Fibroblast of lung (primary cell): ENCODE measurements around the gene CALY. TPM values are rescaled to one million over a fixed set of nuclear protein-coding genes. Genes with fewer than 3 reads are reported as not detected.

Source experiments
- DNase-seq, 2 donors: peaks; one replicate each; pipeline versions ENCODE4 v3.0.0 to v3.0.0-alpha.2; 2010; ENCODE audit warnings: low read depth in 2 of 2
- H2AFZ ChIP-seq: 2 replicates; pipeline ENCODE4 v1.5.1; 2012; ENCODE audit warnings: low read length, control low read depth, inconsistent platforms
- H3K27ac ChIP-seq: 2 replicates; pipeline ENCODE4 v1.5.1; 2011; ENCODE audit warnings: low read length, control low read depth; ENCODE audit not compliant: insufficient read depth
- H3K27me3 ChIP-seq: 2 replicates; pipeline ENCODE4 v1.5.1; 2011; ENCODE audit warnings: mild to moderate bottlenecking, low read length; ENCODE audit not compliant: control insufficient read depth, insufficient read depth
- H3K36me3 ChIP-seq: 2 replicates; pipeline ENCODE4 v1.5.1; 2011; ENCODE audit warnings: low read length; ENCODE audit not compliant: control insufficient read depth, insufficient read depth
- H3K4me1 ChIP-seq: 2 replicates; pipeline ENCODE4 v1.5.1; 2011; ENCODE audit warnings: low read length; ENCODE audit not compliant: control insufficient read depth, insufficient read depth; ENCODE audit errors: extremely low read depth
- H3K4me2 ChIP-seq: 2 replicates; pipeline ENCODE4 v1.5.1; 2011; ENCODE audit warnings: low read length, control low read depth; ENCODE audit not compliant: insufficient read depth; ENCODE audit errors: extremely low read depth
- H3K4me3 ChIP-seq, 4 experiments: fragments of 200-600 bp in 1 of 4; sonication (generic) in 1 of 4; replicated peaks in 1 of 4; 2 replicates each; pipeline ENCODE4 v1.5.1; 2011 to 2016; ENCODE audit warnings: low read length in 4 of 4, low read depth in 3 of 4, mild to moderate bottlenecking in 3 of 4, control low read depth in 2 of 4, inconsistent platforms in 1 of 4, mixed read lengths in 1 of 4; ENCODE audit not compliant: insufficient read depth in 1 of 4; ENCODE audit errors: control extremely low read depth in 1 of 4
- H3K79me2 ChIP-seq: 2 replicates; pipeline ENCODE4 v1.5.1; 2012; ENCODE audit warnings: mild to moderate bottlenecking, low read length, inconsistent platforms; ENCODE audit not compliant: control insufficient read depth, insufficient read depth
- H3K9ac ChIP-seq: 2 replicates; pipeline ENCODE4 v1.5.1; 2011; ENCODE audit warnings: mild to moderate bottlenecking, low read length, control low read depth; ENCODE audit not compliant: insufficient read depth
- H3K9me3 ChIP-seq: 2 replicates; pipeline ENCODE4 v1.5.1; 2012; ENCODE audit warnings: low read depth, low read length; ENCODE audit not compliant: control insufficient read depth, insufficient read depth
- H4K20me1 ChIP-seq: 2 replicates; pipeline ENCODE4 v1.5.1; 2011; ENCODE audit warnings: low read length; ENCODE audit not compliant: control insufficient read depth, insufficient read depth; ENCODE audit errors: extremely low read depth
- EZH2 ChIP-seq: IDR thresholded peaks from 2 replicates; pipeline ENCODE4 v1.5.1; 2012; ENCODE audit warnings: low read length, control low read depth, mild to moderate bottlenecking; ENCODE audit errors: missing control alignments
- polyA plus RNA-seq, 2 donors: library from polyadenylated mRNA; depleted of rRNA in 1 of 2; stranded (reverse) in 1 of 2; unstranded in 1 of 2; fragments of >200 nt; gene quantifications; 2 replicates each; pipeline ENCODE4 v1.2.1, GENCODE V29; 2011 to 2012; ENCODE audit warnings: missing spikeins in 1 of 2
- total RNA-seq: library from RNA; depleted of rRNA; stranded (reverse); fragments of >200 nt; gene quantifications from 2 replicates; pipeline ENCODE4 v1.2.1, GENCODE V29; 2014
- TF ChIP-seq, protein P1 (sequence below), 2 donors: IDR thresholded peaks in 1 of 2; conservative IDR thresholded peaks in 1 of 2; 1 replicate in 1 of 2; 2 replicates in 1 of 2; pipeline ENCODE4 v1.5.1; 2011 to 2012; ENCODE audit warnings: low read length in 2 of 2, control low read depth in 1 of 2, inconsistent platforms in 1 of 2, low read depth in 1 of 2, mild to moderate bottlenecking in 1 of 2

CALY gene
- total and polyA plus RNA-seq, 2 donors (not counting 1 experiment from before 2014, with no cell fraction given) = not detected

DNA sequence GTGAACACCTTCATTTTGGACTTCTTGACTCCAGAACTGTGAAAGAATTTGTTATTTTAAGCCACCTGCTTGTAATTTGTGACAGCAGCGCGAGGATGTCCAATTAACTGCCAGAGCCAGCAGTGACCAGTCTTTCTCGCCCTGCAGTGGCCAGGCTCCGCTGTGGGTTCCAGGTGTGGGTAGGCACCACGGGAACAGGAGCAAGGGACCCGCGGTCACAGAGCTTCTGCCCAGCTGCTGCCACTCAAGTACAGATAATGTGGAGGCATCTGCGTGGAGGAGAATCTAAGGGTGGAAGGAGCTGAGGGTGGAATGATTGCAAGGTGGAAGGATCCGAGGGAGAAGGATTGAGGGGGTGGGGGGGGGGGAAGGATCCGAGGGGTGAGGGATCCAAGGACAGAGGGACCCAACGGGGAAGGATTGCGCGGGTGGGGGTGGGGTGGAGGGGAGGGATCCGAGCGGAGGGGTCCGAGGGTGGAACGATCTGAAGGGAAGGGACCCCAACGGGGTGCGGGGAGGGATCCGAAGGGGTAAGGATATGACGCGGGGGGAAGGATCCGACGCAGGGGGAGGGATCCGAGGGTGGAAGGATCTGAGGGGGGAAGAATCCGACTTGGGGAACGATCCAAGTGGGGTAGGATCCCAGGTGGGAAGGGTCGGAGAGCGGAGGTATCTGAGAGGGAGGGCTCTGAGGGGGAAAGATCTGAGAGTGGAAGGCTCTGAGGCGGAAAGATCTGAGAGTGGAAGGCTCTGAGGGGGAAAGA, 3.6 kb downstream of the CALY start:
- Histone ChIP-seq H3K4me1 (peaks cover 2% of the 10 kb centered on the region), H4K20me1 (no peaks in the 10 kb centered on the region), H2AFZ (no peak overlapping the region), H3K4me2 (no peak overlapping the region), H3K9me3 (no peaks in the 10 kb centered on the region), H3K4me3 (no peak overlapping the region), H3K27ac (no peak overlapping the region), H3K36me3 (no peaks in the 10 kb centered on the region), H3K9ac (no peak overlapping the region), H3K79me2 (no peaks in the 10 kb centered on the region), H3K27me3 (peaks cover 37% of the 10 kb centered on the region)
- no peak for DNase-seq
- TF ChIP-seq EZH2 = no peak
- TF ChIP-seq, protein P1, sequence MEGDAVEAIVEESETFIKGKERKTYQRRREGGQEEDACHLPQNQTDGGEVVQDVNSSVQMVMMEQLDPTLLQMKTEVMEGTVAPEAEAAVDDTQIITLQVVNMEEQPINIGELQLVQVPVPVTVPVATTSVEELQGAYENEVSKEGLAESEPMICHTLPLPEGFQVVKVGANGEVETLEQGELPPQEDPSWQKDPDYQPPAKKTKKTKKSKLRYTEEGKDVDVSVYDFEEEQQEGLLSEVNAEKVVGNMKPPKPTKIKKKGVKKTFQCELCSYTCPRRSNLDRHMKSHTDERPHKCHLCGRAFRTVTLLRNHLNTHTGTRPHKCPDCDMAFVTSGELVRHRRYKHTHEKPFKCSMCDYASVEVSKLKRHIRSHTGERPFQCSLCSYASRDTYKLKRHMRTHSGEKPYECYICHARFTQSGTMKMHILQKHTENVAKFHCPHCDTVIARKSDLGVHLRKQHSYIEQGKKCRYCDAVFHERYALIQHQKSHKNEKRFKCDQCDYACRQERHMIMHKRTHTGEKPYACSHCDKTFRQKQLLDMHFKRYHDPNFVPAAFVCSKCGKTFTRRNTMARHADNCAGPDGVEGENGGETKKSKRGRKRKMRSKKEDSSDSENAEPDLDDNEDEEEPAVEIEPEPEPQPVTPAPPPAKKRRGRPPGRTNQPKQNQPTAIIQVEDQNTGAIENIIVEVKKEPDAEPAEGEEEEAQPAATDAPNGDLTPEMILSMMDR (conservative IDR thresholded peaks at IDR 0.05 in 1 of 2, IDR thresholded peaks at IDR 0.05 in 1 of 2; ENCODE audit: low read depth in 1 of 2, low read length in 2 of 2) = no peak

DNA sequence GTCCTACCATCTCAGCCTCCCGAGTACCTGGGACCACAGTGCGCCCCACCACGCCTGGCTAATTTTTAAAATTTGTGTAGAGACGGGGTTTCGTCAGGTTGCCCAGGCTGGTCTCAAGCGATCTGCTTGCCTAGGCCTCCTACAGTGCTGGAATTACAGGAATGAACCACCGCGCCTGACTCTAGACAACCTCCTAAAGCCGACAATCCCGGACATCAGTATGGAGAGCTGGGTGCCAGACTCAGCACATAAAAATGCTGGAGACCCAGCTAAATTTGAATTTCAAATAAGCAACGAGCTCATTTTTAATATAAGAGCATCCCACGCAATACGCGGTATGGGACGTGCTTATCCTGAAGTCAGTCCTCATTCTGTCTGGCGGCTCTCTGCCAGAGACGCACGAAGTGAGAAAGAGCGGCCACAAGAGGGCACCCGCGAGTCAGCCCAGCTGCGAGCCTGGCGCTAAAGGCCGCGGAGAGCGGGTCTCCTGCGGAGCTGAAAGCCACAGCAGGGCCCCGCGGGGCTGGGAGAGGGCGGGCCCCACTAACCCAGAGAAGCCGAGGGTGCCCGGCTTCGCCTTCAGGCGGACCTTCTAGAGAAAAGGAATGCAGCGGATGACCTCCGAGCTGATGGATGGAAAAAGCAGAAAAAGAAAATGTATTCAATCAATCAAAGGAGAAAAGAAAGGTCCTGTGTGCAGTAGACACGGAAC, 7.0 kb downstream of the CALY start:
- peak overlapping the region; percentile 81 for H3K4me2 ChIP-seq
- H3K9ac ChIP-seq = peak overlapping the region; percentile 2
- H3K79me2 ChIP-seq = no peaks in the 10 kb centered on the region
- peaks cover 28% of the 10 kb centered on the region for H3K27me3 ChIP-seq
- H3K27ac ChIP-seq = no peak overlapping the region
- H3K9me3 ChIP-seq = no peaks in the 10 kb centered on the region
- H3K4me1 ChIP-seq = peaks cover 9% of the 10 kb centered on the region
- peak overlapping the region in 2 of 4 experiments; percentile 10 to 39 for H3K4me3 ChIP-seq
- H2AFZ ChIP-seq = no peak overlapping the region
- H3K36me3 ChIP-seq = no peaks in the 10 kb centered on the region
- TF ChIP-seq, protein P1 (conservative IDR thresholded peaks at IDR 0.05 in 1 of 2, IDR thresholded peaks at IDR 0.05 in 1 of 2; ENCODE audit: low read depth in 1 of 2, low read length in 2 of 2) = peak; percentile 78 to 83
- TF ChIP-seq EZH2 = no peak
- DNase-seq = peak; percentile 79 to 84
- no peaks in the 10 kb centered on the region for H4K20me1 ChIP-seq
